ENCODE data around the gene ULK4.

DNA sequence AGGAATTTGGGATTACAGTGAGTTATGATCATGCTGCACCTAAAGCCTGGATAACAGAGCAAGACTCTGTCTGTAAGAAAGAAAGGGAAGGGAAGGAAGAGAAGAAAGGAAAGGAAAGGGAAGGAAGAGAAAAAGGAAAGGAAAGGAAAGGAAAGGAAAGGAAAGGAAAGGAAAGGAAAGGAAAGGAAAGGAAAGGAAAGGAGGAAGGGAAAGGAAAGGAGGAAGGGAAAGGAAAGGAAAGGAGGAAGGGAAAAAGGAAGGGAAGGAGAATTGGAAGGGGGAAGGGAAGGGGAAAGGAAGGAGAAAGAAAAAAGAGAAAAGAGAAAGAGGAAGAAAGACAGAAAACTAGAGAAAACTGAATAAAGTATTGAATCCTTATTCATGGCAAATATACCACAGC is 359.8 kb downstream of the ULK4 start:
- no peak for TF ChIP-seq POLR2A (IDR thresholded peaks at IDR 0.05)
- TF ChIP-seq, protein P1, sequence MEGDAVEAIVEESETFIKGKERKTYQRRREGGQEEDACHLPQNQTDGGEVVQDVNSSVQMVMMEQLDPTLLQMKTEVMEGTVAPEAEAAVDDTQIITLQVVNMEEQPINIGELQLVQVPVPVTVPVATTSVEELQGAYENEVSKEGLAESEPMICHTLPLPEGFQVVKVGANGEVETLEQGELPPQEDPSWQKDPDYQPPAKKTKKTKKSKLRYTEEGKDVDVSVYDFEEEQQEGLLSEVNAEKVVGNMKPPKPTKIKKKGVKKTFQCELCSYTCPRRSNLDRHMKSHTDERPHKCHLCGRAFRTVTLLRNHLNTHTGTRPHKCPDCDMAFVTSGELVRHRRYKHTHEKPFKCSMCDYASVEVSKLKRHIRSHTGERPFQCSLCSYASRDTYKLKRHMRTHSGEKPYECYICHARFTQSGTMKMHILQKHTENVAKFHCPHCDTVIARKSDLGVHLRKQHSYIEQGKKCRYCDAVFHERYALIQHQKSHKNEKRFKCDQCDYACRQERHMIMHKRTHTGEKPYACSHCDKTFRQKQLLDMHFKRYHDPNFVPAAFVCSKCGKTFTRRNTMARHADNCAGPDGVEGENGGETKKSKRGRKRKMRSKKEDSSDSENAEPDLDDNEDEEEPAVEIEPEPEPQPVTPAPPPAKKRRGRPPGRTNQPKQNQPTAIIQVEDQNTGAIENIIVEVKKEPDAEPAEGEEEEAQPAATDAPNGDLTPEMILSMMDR (IDR thresholded peaks at IDR 0.05), result no peak
- TF ChIP-seq POLR2AphosphoS5 (IDR thresholded peaks at IDR 0.05), result no peak
- TF ChIP-seq EP300 (IDR thresholded peaks at IDR 0.05), result no peak
